ENCODE data around the gene GMEB2.

DNA sequence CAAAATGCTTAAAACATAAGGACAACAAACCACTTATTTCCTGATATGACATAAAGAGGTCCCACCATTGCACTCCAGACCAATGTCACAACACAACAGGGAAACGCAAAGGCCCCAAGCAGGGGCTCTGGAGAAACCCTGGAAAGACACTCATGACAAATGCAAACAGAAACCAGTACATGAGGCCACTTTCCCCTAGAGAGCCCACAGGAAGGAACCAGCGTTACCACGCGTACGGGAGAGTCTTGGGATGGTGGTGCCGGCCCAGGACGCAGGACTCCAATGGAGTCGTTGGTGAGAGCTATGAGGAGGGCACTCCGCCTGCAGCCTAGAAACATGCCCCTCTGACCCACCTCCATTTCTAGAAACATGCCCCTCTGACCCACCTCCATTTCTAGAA lies 20.2 kb downstream of the GMEB2 start:
- TF ChIP-seq, protein P1, sequence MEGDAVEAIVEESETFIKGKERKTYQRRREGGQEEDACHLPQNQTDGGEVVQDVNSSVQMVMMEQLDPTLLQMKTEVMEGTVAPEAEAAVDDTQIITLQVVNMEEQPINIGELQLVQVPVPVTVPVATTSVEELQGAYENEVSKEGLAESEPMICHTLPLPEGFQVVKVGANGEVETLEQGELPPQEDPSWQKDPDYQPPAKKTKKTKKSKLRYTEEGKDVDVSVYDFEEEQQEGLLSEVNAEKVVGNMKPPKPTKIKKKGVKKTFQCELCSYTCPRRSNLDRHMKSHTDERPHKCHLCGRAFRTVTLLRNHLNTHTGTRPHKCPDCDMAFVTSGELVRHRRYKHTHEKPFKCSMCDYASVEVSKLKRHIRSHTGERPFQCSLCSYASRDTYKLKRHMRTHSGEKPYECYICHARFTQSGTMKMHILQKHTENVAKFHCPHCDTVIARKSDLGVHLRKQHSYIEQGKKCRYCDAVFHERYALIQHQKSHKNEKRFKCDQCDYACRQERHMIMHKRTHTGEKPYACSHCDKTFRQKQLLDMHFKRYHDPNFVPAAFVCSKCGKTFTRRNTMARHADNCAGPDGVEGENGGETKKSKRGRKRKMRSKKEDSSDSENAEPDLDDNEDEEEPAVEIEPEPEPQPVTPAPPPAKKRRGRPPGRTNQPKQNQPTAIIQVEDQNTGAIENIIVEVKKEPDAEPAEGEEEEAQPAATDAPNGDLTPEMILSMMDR (IDR thresholded peaks at IDR 0.05), result no peak
- TF ChIP-seq ZFX (IDR thresholded peaks at IDR 0.05; ENCODE audit: borderline replicate concordance), result no peak

All from 22Rv1 (cell line).